GM21529 (cell line): ENCODE results near the gene SCG5.

Experiments
- ATAC-seq: cut with Tn5 transposase; IDR thresholded peaks from one replicate; pipeline ENCODE4 v1.9.1; 2021; ENCODE audit not compliant: unreplicated experiment

Gene SCG5

GRCh38 chr15:32657941-32658340 is 16.4 kb downstream of the SCG5 start:
- no peak for ATAC-seq

GRCh38 chr15:32659340-32660155 is 18.0 kb downstream of the SCG5 start:
- ATAC-seq, result no peak

- no peak for ATAC-seq
These were observed 22.2 kb downstream of the SCG5 start for GRCh38 chr15:32663671-32664070.

GRCh38 chr15:32664796-32665195 is 23.3 kb downstream of the SCG5 start:
- ATAC-seq, result no peak

- ATAC-seq, result no peak
These were observed 25.8 kb downstream of the SCG5 start for GRCh38 chr15:32667321-32667720.

- ATAC-seq, result no peak
These were observed 27.4 kb downstream of the SCG5 start for GRCh38 chr15:32668942-32669341.

- no peak for ATAC-seq
These were observed 28.5 kb downstream of the SCG5 start for GRCh38 chr15:32669896-32670611.

- ATAC-seq, result no peak
These were observed 29.1 kb downstream of the SCG5 start for GRCh38 chr15:32670623-32671022.

GRCh38 chr15:32671339-32672325 is 30.1 kb downstream of the SCG5 start:
- ATAC-seq, result no peak

GRCh38 chr15:32674681-32675080 is 33.2 kb downstream of the SCG5 start:
- no peak for ATAC-seq

GRCh38 chr15:32675466-32675865 is 34.0 kb downstream of the SCG5 start:
- no peak for ATAC-seq

GRCh38 chr15:32676169-32676568 is 34.7 kb downstream of the SCG5 start:
- no peak for ATAC-seq

- no peak for ATAC-seq
These were observed 35.8 kb downstream of the SCG5 start for GRCh38 chr15:32677238-32677750.

GRCh38 chr15:32679298-32679690 is 37.8 kb downstream of the SCG5 start:
- ATAC-seq, result no peak

GRCh38 chr15:32682569-32682968 is 41.1 kb downstream of the SCG5 start:
- no peak for ATAC-seq

- no peak for ATAC-seq
These were observed 41.6 kb downstream of the SCG5 start for GRCh38 chr15:32682977-32683630.

- no peak for ATAC-seq
These were observed 42.5 kb downstream of the SCG5 start for GRCh38 chr15:32683906-32684584.

GRCh38 chr15:32685576-32685975 is 44.1 kb downstream of the SCG5 start:
- no peak for ATAC-seq

GRCh38 chr15:32687556-32687955 is 46.0 kb downstream of the SCG5 start:
- no peak for ATAC-seq

GRCh38 chr15:32688151-32688639 is 46.7 kb downstream of the SCG5 start:
- no peak for ATAC-seq
